HL-60/S4 (cell line): ENCODE data around the gene KDM6A.
"Not testable (repeated sequence)": the region's sequence is repeated elsewhere in the genome, so short reads cannot be mapped to it uniquely, and the experiment has no call there.

Source experiments
- in situ Hi-C: fragments of 300-500 bp; cut with MboI; formaldehyde crosslinking; loops from 2 replicates; pipeline ENCODE4 v1.14.3; 2022; ENCODE audit warnings: low sequenced_read_pairs

Gene KDM6A

GRCh38 chrX:44999872-45000271, 126.9 kb downstream of the KDM6A start:
- in situ Hi-C loops: not testable (repeated sequence)

- in situ Hi-C loops: no loop called here
These were observed 128.1 kb downstream of the KDM6A start for GRCh38 chrX:45001048-45001447.

- in situ Hi-C loops: no loop called here
These were observed 130.1 kb downstream of the KDM6A start for GRCh38 chrX:45003085-45003484.

- in situ Hi-C loops: no loop called here
These were observed 133.2 kb downstream of the KDM6A start for GRCh38 chrX:45006002-45006800.

GRCh38 chrX:45007598-45007997, 134.6 kb downstream of the KDM6A start:
- in situ Hi-C loops: no loop called here

GRCh38 chrX:45009371-45010000, 136.5 kb downstream of the KDM6A start:
- in situ Hi-C loops: no loop called here

GRCh38 chrX:45011131-45011530, 138.1 kb downstream of the KDM6A start:
- in situ Hi-C loops: no loop called here

GRCh38 chrX:45011597-45011996, 138.6 kb downstream of the KDM6A start:
- in situ Hi-C loops: no loop called here

- in situ Hi-C loops: no loop called here
These were observed 145.0 kb downstream of the KDM6A start for GRCh38 chrX:45017946-45018345.

GRCh38 chrX:45022150-45022549, 149.2 kb downstream of the KDM6A start:
- in situ Hi-C loops: no loop called here

GRCh38 chrX:45024501-45024900, 151.5 kb downstream of the KDM6A start:
- in situ Hi-C loops: no loop called here

GRCh38 chrX:45026036-45026435, 153.0 kb downstream of the KDM6A start:
- in situ Hi-C loops: no loop called here

GRCh38 chrX:45031830-45032378, 158.9 kb downstream of the KDM6A start:
- in situ Hi-C loops: no loop called here

- in situ Hi-C loops: no loop called here
These were observed 162.1 kb downstream of the KDM6A start for GRCh38 chrX:45035071-45035470.

- in situ Hi-C loops: no loop called here
These were observed 163.2 kb downstream of the KDM6A start for GRCh38 chrX:45036161-45036560.

- in situ Hi-C loops: not testable (repeated sequence)
These were observed 167.1 kb downstream of the KDM6A start for GRCh38 chrX:45040137-45040536.

- in situ Hi-C loops: no loop called here
These were observed 173.4 kb downstream of the KDM6A start for GRCh38 chrX:45046417-45046816.

GRCh38 chrX:45050558-45050957, 177.6 kb downstream of the KDM6A start:
- in situ Hi-C loops: no loop called here

- in situ Hi-C loops: no loop called here
These were observed 183.6 kb downstream of the KDM6A start for GRCh38 chrX:45056428-45057145.

GRCh38 chrX:45059906-45060305, 186.9 kb downstream of the KDM6A start:
- in situ Hi-C loops: not testable (repeated sequence)

- in situ Hi-C loops: no loop called here
These were observed 190.5 kb downstream of the KDM6A start for GRCh38 chrX:45063319-45064095.
